Uterus (tissue), 2 donors: ENCODE data around the gene CPSF2.

Experiments used
- CTCF ChIP-seq, 4 experiments: fragments of 200-600 bp in 2 of 4; fragments of 450-650 bp in 2 of 4; sonication (generic) in 2 of 4; IDR thresholded peaks; one replicate each; pipeline ENCODE4 v1.5.1; 2016 to 2019; ENCODE audit warnings: antibody characterized with exemption in 4 of 4, mild to moderate bottlenecking in 2 of 4, moderate library complexity in 1 of 4
- POLR2A ChIP-seq, 2 donors: fragments of 450-650 bp; IDR thresholded peaks; one replicate each; pipeline ENCODE4 v1.6.1; 2016; ENCODE audit warnings: antibody characterized with exemption in 2 of 2, mild to moderate bottlenecking in 1 of 2, moderate library complexity in 1 of 2

GRCh38 chr14:92190768-92191167 is 69.0 kb downstream of the CPSF2 start:
- TF ChIP-seq CTCF (IDR thresholded peaks at IDR 0.05), result no peak
- TF ChIP-seq POLR2A (IDR thresholded peaks at IDR 0.05), result no peak
